Embryonic facial prominence (tissue), 1 donor: ENCODE results near the gene GALNT10.

Source experiments
- DNase-seq: peaks from one replicate; pipeline ENCODE4 v3.0.0-alpha.2; 2016; ENCODE audit errors: extremely low spot score

GALNT10 gene

DNA sequence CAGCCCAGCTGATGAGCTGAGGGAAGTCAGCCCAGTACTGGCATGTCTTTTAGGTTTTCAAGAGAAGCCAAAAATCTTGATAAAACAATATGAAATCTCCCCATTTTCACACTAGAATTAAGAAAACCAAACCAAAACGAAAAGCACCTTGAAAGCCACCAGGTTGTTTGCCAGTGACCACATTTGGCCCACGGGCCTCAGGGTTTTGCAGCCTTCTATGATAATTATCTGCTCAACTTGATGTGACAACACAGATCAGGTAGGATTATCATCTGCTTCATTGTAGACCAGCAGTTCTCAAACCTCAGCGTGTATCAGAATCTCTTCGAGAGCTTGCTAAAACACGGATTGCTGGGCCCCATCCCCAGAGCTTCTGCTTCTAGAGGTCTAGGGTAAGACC is 101.4 kb downstream of the GALNT10 start:
- DNase-seq, result no peak

DNA sequence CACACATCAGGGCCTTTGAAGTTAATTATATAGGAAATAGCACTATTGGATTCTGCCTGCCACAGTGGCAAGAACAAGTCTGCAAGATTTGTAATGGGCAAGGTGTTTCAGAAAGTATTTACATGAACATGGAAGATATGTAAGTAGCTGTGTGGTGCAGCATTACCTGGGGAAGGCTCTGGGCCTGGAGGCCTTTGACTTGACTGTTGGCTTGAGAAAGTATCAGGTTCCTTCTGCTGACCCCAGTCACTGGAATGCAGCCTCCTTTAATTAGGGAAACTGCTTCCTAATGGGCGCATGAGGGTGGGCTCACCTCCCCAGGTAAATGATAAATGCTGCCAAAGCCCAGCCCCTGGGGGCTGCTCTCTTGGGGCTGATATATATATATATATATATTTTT is 102.7 kb downstream of the GALNT10 start:
- no peak for DNase-seq

DNA sequence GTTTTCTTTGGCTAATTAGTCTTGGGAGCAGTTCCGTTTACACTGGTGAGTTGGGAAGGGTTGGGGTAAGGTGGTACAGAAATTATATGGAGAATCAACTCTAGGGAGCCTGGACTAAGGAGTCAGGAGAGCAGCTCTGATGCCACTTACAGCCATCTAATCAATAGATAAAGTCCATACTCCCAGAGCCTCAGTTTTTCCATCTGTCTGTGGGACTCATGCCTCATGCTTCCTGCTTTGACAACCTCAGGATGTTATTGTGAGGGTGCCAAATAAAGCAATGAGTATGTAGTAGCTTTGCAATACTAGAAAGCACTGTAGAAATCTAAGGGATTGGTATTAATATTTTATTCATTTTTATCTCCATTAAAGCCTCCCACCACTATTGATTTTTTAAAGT is 105.0 kb downstream of the GALNT10 start:
- DNase-seq, result no peak

GRCh38 chr5:154296525-154297159 is 106.1 kb downstream of the GALNT10 start:
- DNase-seq, result no peak

DNA sequence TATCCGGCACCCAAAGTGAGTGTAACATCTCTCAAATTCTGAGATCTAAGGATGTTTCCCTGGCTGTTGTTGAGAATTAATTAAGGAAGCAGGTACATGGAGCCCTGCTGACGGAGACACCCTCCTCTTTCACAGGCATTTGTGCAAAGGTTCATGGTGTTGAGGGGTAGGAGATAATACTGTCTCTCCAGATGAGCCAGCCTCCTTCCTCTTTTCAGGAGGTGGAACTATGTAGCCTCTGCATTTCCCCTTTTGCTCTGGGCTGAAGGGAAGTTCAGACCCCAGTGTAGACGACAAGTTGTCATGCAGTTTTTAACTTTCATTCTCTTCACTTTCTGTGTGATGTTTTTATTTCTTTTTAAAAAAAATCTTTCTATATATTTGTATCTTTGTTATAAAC is 107.5 kb downstream of the GALNT10 start:
- DNase-seq, result no peak

DNA sequence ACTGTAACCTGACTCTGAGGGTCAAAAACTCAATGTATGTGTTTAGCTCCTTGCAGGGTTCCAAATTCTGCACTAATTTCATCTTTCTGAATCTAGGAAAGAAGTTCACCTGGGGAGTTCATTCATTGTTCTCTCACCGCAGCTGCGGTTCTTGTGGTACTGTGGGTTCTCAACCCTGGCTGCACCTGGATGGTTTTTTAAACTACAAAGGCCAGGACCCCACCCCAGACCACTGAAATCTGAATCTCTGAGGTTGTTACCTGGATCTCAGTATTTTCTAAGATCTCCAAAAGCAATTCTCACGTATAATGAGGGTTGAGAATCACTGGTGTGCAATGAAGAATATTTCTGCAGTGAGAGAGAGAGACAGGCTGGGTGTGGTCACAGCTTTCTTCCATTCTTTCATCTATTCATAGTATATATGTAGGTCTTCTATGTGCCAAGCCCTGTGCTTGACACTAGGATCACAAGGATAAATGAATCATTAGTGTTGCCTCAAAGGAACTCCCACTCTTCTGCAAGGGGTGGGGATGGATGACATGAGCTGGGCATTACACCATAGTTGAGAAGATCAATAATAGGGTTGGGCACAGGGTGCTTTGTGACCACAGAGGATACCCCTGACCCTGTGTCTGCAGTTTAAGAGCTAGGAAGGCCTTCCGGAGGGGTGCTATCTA is 109.8 kb downstream of the GALNT10 start:
- DNase-seq, result no peak

- no peak for DNase-seq
These were observed 111.2 kb downstream of the GALNT10 start for GRCh38 chr5:154301726-154302125.

DNA sequence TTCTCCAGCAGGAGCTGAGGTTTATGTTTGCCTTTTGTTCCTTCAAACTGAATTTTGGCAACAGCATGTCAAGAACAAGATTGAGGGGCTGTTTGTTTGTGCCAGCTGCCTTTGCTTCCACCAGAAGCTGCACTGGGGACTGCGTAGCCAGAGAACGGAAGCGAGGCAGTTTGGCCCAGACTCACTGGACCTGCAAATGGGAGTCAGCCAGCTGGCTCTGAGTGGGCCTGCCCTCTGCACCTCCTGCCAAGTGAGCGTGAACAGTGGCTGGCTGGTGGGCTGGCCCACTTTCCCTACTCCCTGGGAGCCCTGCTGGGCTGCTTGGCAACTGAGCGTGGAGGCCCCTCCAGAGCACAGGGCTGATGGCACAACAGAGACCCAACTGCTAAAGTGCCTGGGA is 111.6 kb downstream of the GALNT10 start:
- DNase-seq, result no peak

GRCh38 chr5:154303133-154303532 is 112.6 kb downstream of the GALNT10 start:
- no peak for DNase-seq

- DNase-seq, result no peak
These were observed 118.2 kb downstream of the GALNT10 start for GRCh38 chr5:154308443-154309370.

GRCh38 chr5:154309371-154309745 is 118.8 kb downstream of the GALNT10 start:
- no peak for DNase-seq

DNA sequence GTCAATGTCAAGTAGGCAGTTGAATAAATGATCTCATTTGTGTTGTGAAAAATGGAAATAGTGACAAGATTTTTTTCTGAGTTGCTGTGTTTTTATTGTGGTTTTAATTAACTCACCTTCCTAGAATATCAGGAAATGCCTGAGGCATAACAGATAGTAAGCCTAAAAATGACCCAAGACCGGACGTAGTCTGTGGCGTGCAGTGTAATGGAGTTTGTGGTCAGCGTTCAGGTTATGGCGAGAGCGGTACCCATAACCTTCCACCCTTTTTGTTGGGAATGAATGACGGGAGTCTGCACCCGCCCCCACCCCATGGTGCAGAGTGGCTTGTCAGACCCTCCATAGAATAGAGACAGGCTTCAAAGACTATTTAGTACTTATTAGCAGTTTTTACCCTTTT is 119.3 kb downstream of the GALNT10 start:
- no peak for DNase-seq

GRCh38 chr5:154311362-154311761 is 120.8 kb downstream of the GALNT10 start:
- no peak for DNase-seq

DNA sequence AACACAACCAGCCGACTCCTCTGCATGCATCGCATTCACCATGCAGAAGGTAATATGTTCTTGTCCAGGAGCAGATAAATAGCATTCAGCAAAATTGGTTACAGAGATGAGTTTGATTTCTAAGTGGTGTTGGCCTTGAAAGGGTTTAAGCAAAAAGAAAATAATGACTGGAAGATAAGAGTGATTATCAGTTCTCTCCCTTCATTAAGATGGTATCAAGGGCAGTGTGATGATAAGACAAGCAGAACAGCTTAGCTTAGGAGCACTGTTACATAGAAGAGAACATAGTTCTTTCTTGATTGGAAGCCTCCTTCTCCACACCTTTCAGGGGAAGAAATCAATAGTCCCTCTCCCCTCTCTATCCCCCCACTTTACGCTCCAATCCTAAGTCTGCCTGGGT is 121.5 kb downstream of the GALNT10 start:
- no peak for DNase-seq

DNA sequence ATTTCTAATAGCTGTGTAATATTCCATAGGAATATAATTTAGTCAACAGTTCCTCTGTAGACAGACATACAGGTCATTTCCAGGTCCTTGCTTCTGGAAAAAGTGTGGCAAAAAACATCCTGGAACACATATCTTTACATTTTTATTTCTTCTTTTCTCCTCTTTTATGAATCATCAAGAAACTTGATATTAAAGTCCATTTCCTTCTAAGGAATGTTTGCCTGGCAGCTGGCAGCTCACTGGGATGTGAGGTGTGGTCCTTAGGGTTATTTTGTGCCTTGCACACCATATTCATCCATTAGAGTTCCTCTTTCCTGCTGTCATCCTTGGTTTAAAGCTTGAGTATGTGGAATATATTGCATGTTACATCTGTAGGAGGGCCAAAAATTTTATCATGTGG is 122.0 kb downstream of the GALNT10 start:
- DNase-seq, result no peak

DNA sequence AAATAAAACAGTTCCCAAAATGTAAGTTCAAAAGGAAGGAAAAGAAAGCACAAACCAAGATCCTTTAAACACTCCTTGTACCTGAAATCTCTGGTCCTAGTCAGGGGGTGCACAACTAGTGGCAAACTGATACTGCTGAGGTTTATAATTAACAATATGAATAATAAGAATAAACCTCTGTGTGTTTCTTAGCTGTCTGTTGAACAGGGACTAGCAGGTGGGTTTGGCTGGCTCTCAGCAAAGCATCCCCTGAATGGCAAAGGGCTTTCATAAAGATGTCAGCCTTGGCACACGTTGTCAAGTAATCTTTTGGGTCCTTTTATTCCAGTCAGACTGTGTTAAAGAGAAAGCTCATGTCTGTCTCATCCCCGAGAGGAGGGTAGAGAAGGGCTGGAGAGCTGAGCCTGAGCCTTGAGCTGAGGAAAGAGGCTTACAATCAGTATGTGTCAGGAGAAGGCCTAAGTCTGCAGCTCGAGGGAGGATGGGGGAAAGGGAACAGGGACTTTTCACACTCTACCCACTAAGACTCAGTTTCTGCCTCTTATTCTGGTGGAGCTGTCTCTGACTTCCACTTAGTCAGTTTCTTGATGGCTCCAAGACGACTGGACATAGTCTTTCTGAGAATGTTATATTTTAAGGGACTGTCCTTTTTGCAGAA is 123.0 kb downstream of the GALNT10 start:
- no peak for DNase-seq

DNA sequence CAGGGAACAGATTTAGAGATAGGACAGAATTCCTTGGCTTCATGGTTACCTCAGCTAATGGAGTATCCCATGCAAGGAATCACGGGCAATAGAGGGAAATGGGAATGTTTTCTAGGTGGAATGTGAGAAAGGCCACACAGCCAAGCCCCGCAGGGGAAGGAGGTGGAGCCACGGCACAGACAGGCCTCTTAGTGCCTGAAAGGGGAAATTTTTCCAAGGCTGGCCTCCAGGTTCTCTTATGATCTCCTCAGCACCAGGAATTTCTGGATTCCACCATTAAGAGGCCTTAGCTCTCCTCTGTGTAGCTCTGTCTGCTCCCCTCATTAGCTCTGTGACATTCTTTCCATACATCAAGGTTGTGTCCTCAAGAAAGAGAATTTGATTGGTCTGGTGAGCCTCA is 124.7 kb downstream of the GALNT10 start:
- DNase-seq, result no peak

DNA sequence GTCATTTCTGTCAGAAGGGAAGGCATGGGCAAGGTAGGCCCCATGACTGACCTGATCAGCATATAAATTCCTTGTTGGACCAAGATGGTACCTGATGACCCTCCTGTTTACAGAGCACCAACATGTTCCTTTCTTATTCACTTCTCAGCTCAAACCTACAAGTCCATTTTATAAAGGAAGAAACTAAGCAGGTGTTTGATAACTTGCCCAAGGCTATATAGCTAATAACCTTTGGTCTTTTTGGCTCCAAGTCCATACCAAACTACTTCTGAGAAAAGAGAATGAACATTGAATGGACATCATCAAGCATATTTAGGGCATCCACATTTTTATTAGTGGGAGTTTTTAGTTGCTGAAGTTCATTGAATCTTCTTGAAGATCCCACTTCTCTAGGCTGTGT is 125.2 kb downstream of the GALNT10 start:
- DNase-seq, result no peak

DNA sequence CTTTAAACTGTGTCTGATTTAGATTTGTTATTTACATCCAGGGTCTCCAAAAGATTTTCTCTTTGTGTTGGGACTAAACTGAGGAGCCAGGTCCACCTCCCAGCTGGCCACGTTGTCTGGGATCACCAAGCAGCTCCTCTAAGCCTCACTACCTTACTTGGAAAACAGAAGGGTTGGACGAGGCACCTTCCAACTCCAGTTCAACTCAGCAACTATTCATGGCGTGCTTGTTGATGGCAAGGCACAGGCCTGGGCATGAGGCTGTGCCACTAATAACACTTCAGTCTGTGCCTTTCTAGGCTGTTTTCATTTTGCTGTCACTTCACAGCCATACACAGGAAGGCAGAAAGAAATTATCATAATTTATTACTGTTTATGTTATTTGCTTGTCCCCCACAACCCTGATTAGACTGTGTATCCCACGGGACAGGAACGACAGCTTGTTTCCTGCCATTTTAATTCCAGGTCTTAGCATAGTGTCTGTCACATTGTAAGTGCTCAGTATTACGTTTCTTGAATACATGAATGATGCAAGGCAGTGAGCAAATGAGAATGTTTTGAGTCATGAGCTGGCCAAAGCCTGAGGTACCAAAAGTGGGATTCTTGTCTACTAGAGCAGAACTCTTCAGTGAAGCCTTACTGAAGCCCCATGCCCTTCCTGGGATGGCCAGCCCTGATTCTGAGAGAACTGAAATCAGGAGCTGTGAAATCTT is 125.8 kb downstream of the GALNT10 start:
- DNase-seq, result no peak

DNA sequence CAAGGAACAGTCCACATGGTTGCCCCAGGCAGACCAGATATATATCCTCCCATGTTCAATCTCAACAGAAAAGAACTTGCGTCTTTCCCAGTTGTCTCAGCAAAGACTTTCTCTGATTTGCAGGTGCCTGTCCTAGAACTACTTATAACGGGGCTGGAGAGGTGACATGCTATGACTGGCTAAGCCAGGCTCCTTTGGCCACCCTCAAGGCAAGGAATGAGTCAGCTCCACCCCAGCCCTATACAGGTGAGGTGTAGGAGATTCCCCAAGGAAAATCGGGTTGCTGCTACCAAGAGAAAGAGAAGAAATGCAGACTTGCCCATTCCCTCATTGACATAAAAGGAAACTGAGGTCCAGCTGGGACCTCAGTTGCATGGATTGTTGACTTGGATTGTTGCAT is 127.4 kb downstream of the GALNT10 start:
- no peak for DNase-seq

GRCh38 chr5:154318691-154319090 is 128.2 kb downstream of the GALNT10 start:
- DNase-seq, result no peak

GRCh38 chr5:154319736-154320135 is 129.2 kb downstream of the GALNT10 start:
- no peak for DNase-seq
